ENCODE measurements around the gene SLC8A1. TPM values are rescaled to one million over a fixed set of nuclear protein-coding genes. Genes with fewer than 3 reads are reported as not detected.

The SLC8A1 gene
- total and polyA plus RNA-seq, 11 donors, result 61.9 to 1,521 (median 827) TPM

DNA sequence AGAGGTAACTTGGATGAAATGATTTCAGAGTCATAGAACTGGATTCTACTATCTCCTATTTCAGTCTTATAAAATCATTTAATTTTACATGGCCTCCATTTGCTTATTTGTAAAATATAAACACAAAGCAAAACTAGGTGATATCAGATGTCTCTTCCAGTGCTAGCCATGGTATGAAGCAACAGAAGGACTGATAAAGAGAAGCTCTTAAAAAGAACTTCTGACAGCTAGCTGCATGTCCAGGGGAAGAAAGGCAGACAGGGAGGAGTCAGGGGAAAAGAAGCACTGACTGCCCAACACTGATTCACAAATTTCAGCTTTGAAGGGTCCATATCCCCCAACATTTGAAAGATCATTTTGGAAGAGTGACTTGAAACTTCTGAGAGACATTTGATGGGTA lies 6.4 kb downstream of the SLC8A1 start:
- TF ChIP-seq, protein P1, sequence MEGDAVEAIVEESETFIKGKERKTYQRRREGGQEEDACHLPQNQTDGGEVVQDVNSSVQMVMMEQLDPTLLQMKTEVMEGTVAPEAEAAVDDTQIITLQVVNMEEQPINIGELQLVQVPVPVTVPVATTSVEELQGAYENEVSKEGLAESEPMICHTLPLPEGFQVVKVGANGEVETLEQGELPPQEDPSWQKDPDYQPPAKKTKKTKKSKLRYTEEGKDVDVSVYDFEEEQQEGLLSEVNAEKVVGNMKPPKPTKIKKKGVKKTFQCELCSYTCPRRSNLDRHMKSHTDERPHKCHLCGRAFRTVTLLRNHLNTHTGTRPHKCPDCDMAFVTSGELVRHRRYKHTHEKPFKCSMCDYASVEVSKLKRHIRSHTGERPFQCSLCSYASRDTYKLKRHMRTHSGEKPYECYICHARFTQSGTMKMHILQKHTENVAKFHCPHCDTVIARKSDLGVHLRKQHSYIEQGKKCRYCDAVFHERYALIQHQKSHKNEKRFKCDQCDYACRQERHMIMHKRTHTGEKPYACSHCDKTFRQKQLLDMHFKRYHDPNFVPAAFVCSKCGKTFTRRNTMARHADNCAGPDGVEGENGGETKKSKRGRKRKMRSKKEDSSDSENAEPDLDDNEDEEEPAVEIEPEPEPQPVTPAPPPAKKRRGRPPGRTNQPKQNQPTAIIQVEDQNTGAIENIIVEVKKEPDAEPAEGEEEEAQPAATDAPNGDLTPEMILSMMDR (IDR thresholded peaks at IDR 0.05), result no peak
- TF ChIP-seq POLR2A (IDR thresholded peaks at IDR 0.05), result no peak

DNA sequence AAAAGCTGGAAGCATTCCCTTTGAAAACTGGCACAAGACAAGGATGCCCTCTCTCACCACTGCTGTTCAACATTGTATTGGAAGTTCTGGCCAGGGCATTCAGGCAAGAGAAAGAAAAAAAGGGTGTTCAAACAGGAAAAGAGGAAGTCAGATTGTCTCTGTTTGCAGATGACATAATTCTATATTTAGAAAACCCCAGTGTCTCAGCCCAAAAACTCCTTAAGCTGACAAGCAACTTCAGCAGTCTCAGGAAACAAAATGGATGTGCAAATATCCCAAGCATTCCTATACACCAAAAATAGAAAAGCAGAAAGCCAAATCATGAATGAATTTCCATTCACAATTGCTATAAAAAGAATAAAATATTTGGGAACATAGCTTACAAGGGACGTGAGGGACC lies 11.1 kb downstream of the SLC8A1 start:
- DNase-seq, result no peak
- no peak for ATAC-seq
- peak overlapping the region in 6 of 12 donors; percentile 1 to 58 (median 27) for H3K27ac ChIP-seq
- H3K27me3 ChIP-seq, result no peaks in the 10 kb centered on the region
- intact Hi-C loops (cut with DNase I), result loop anchor here in 5 of 10 donors (10.0 kb wide), 4 partner anchors 114 to 314 kb away; no protein-coding TSS in a partner anchor
- H3K9me3 ChIP-seq, result peaks cover 0 to 7% (median 0%) of the 10 kb centered on the region in 12 donors
- no peak for TF ChIP-seq POLR2A (IDR thresholded peaks at IDR 0.05)
- TF ChIP-seq, protein P1 (IDR thresholded peaks at IDR 0.05), result no peak
- peaks cover 0 to 22% (median 4%) of the 10 kb centered on the region in 9 donors for H3K36me3 ChIP-seq
- H3K4me1 ChIP-seq, result peaks cover 0 to 83% (median 44%) of the 10 kb centered on the region in 12 donors
- WGBS, 4 donors, result 21 to 32% (median 30%) methylated on average over 1 of the region's 1 CpG
- no peak overlapping the region for H3K4me3 ChIP-seq

More for the DNA sequence above, 6.4 kb downstream of the SLC8A1 start:
- intact Hi-C loops (cut with DNase I), result loop anchor here in 5 of 10 donors (5.0 to 10.0 kb wide), 5 partner anchors 107 to 309 kb away; no protein-coding TSS in a partner anchor
- peak overlapping the region in 6 of 12 donors; percentile 13 to 54 (median 17) for H3K27ac ChIP-seq
- no peaks in the 10 kb centered on the region for H3K27me3 ChIP-seq
- peaks cover 0 to 7% (median 0%) of the 10 kb centered on the region in 12 donors for H3K9me3 ChIP-seq
- ATAC-seq, result peak in 1 of 4 donors; percentile 26
- H3K4me3 ChIP-seq, result no peak overlapping the region
- DNase-seq, result no peak
- H3K36me3 ChIP-seq, result peaks cover 0 to 30% (median 9%) of the 10 kb centered on the region in 9 donors
- peaks cover 0 to 72% (median 41%) of the 10 kb centered on the region in 12 donors for H3K4me1 ChIP-seq

DNA sequence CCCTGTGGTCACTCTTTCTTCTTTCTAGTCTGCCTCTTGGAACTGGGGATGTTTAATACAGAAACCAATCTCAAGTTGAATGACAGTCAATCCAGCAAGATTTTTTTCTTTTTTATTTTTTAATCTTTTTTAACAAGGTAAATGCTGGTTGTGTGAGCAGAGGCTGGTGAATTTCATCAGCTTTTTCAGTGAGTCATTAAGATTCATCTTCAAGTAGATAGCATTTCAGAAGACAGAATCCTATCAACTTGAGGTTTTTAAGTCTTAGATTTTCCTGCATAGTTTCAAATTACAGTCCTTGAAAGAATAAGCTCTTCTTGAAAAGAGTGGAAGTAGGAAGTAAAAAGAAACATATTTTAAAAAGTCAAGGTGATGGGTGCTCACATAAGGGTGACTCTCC lies 12.4 kb downstream of the SLC8A1 start:
- no peak for DNase-seq
- H3K27ac ChIP-seq, result peak overlapping the region in 1 of 12 donors; percentile 10
- no peak overlapping the region for H3K4me3 ChIP-seq
- H3K9me3 ChIP-seq, result peaks cover 0 to 7% (median 0%) of the 10 kb centered on the region in 12 donors
- TF ChIP-seq, protein P1 (IDR thresholded peaks at IDR 0.05), result no peak
- TF ChIP-seq POLR2A (IDR thresholded peaks at IDR 0.05), result no peak
- ATAC-seq, result no peak
- H3K4me1 ChIP-seq, result peaks cover 0 to 85% (median 50%) of the 10 kb centered on the region in 12 donors
- H3K27me3 ChIP-seq, result no peaks in the 10 kb centered on the region
- peaks cover 0 to 16% (median 3%) of the 10 kb centered on the region in 9 donors for H3K36me3 ChIP-seq
- intact Hi-C loops (cut with DNase I), result loop anchor here in 1 of 10 donors (10.0 kb wide), 1 partner anchor 195 kb away; no protein-coding TSS in a partner anchor

DNA sequence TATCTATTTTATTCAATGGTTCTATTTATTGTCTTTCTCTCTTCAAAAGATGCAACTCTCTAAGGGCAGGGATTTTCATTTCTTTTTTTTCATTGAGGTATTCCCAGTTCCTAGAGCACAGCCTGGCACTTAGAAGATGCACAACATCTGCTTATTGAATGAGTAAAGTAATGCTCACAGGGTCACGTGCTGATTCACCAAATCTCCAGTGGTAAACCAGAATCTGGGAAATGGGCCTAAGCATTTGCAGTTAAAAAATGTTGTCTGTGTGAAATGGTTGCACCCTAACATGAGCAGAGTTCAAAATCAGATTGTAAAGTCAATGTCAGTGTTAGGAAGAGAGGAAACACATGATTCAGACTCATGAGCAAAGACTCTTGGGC lies 15.8 kb downstream of the SLC8A1 start:
- Histone ChIP-seq H3K4me1 (peaks cover 0 to 96% (median 79%) of the 10 kb centered on the region in 12 donors), H3K27me3 (no peaks in the 10 kb centered on the region), H3K4me3 (no peak overlapping the region), H3K27ac (peak overlapping the region in 6 of 12 donors; percentile 22 to 69 (median 49)), H3K9me3 (peaks cover 0 to 3% (median 0%) of the 10 kb centered on the region in 12 donors), H3K36me3 (no peaks in the 10 kb centered on the region)
- TF ChIP-seq, protein P1 (IDR thresholded peaks at IDR 0.05), result no peak
- no peak for TF ChIP-seq POLR2A (IDR thresholded peaks at IDR 0.05)
- no peak for ATAC-seq
- WGBS, 4 donors, result 27 to 47% (median 41%) methylated on average over 1 of the region's 1 CpG
- intact Hi-C loops (cut with DNase I), result loop anchor here in 1 of 10 donors (10.0 kb wide), 1 partner anchor 191 kb away; no protein-coding TSS in a partner anchor
- DNase-seq, result no peak
